ENCODE data around the gene PIP5KL1. TPM values are rescaled to one million over a fixed set of nuclear protein-coding genes. Genes with fewer than 3 reads are reported as not detected.

Gene PIP5KL1
- total RNA-seq, 1 donor from 2014 or later, result 0.85 TPM

- Histone ChIP-seq H3K9me3 (replicated peaks) (no peaks in the 10 kb centered on the region), H3K4me3 (peak overlapping the region; percentile 0), H3K36me3 (no peaks in the 10 kb centered on the region), H3K27me3 (ENCODE audit: low read depth) (no peaks in the 10 kb centered on the region), H3K27ac (replicated peaks) (peak overlapping the region; percentile 95), H3K4me1 (peaks cover 100% of the 10 kb centered on the region)
- peak; percentile 80 for DNase-seq
- intact Hi-C loops (cut with micrococcal nuclease), result no loop called here
- no peak for TF ChIP-seq CTCF (IDR thresholded peaks at IDR 0.05; ENCODE audit: borderline replicate concordance)
Observed at GRCh38 chr9:127968700-127969383, 38.3 kb upstream of the PIP5KL1 start.

- no peak for TF ChIP-seq CTCF (IDR thresholded peaks at IDR 0.05; ENCODE audit: borderline replicate concordance)
- Histone ChIP-seq H3K4me3 (no peak overlapping the region), H3K36me3 (no peaks in the 10 kb centered on the region), H3K27ac (replicated peaks) (peak overlapping the region; percentile 95), H3K9me3 (replicated peaks) (no peaks in the 10 kb centered on the region), H3K4me1 (peaks cover 100% of the 10 kb centered on the region), H3K27me3 (ENCODE audit: low read depth) (no peaks in the 10 kb centered on the region)
- DNase-seq, result peak; percentile 13
- intact Hi-C loops (cut with micrococcal nuclease), result no loop called here
Observed at GRCh38 chr9:127968042-127968441, 37.5 kb upstream of the PIP5KL1 start.

- H3K27me3 ChIP-seq (ENCODE audit: low read depth), result no peaks in the 10 kb centered on the region
- TF ChIP-seq CTCF (IDR thresholded peaks at IDR 0.05; ENCODE audit: borderline replicate concordance), result no peak
- no peaks in the 10 kb centered on the region for H3K9me3 ChIP-seq (replicated peaks)
- peak overlapping the region; percentile 91 for H3K27ac ChIP-seq (replicated peaks)
- H3K36me3 ChIP-seq, result no peaks in the 10 kb centered on the region
- peak; percentile 15 for DNase-seq
- no peak overlapping the region for H3K4me3 ChIP-seq
- intact Hi-C loops (cut with micrococcal nuclease), result no loop called here
- peaks cover 100% of the 10 kb centered on the region for H3K4me1 ChIP-seq
Observed at GRCh38 chr9:127967151-127967809, 36.7 kb upstream of the PIP5KL1 start.

GRCh38 chr9:127966416-127967150 is 36.0 kb upstream of the PIP5KL1 start:
- no peaks in the 10 kb centered on the region for H3K9me3 ChIP-seq (replicated peaks)
- intact Hi-C loops (cut with micrococcal nuclease), result no loop called here
- no peaks in the 10 kb centered on the region for H3K36me3 ChIP-seq
- no peak for TF ChIP-seq CTCF (IDR thresholded peaks at IDR 0.05; ENCODE audit: borderline replicate concordance)
- peak overlapping the region; percentile 16 for H3K4me3 ChIP-seq
- H3K4me1 ChIP-seq, result peaks cover 93% of the 10 kb centered on the region
- peak overlapping the region; percentile 91 for H3K27ac ChIP-seq (replicated peaks)
- DNase-seq, result peak; percentile 7
- no peaks in the 10 kb centered on the region for H3K27me3 ChIP-seq (ENCODE audit: low read depth)

- no peak for TF ChIP-seq CTCF (IDR thresholded peaks at IDR 0.05; ENCODE audit: borderline replicate concordance)
- Histone ChIP-seq H3K4me1 (peaks cover 92% of the 10 kb centered on the region), H3K9me3 (replicated peaks) (no peaks in the 10 kb centered on the region), H3K4me3 (peak overlapping the region; percentile 16), H3K36me3 (no peaks in the 10 kb centered on the region), H3K27me3 (ENCODE audit: low read depth) (no peaks in the 10 kb centered on the region), H3K27ac (replicated peaks) (peak overlapping the region; percentile 91)
- intact Hi-C loops (cut with micrococcal nuclease), result no loop called here
- no peak for DNase-seq
Observed at GRCh38 chr9:127965953-127966352, 35.4 kb upstream of the PIP5KL1 start.
